ENCODE data around the gene ZFHX3. TPM values are rescaled to one million over a fixed set of nuclear protein-coding genes. Genes with fewer than 3 reads are reported as not detected.

The ZFHX3 gene
- total RNA-seq, 2 experiments from 2014 or later: 0.63 to 0.64 TPM

GRCh38 chr16:72921620-72922019 lies 126.3 kb downstream of the ZFHX3 start:
- ChIA-PET POLR2A (no interaction called here), CTCF (no interaction called here)
- no peak overlapping the region for H3K27ac Mint-ChIP-seq

GRCh38 chr16:72921106-72921505 lies 126.8 kb downstream of the ZFHX3 start:
- no peaks in the 10 kb centered on the region for H3K36me3 ChIP-seq (ENCODE audit: insufficient read depth, low read length)
- no peaks in the 10 kb centered on the region for H3K9me3 Mint-ChIP-seq
- intact Hi-C loops (cut with DNase I, micrococcal nuclease): no loop called here
- peak in 1 of 14 experiments; percentile 30 for DNase-seq
- H3K4me3 Mint-ChIP-seq: no peak overlapping the region
- TF ChIP-seq, protein P1, sequence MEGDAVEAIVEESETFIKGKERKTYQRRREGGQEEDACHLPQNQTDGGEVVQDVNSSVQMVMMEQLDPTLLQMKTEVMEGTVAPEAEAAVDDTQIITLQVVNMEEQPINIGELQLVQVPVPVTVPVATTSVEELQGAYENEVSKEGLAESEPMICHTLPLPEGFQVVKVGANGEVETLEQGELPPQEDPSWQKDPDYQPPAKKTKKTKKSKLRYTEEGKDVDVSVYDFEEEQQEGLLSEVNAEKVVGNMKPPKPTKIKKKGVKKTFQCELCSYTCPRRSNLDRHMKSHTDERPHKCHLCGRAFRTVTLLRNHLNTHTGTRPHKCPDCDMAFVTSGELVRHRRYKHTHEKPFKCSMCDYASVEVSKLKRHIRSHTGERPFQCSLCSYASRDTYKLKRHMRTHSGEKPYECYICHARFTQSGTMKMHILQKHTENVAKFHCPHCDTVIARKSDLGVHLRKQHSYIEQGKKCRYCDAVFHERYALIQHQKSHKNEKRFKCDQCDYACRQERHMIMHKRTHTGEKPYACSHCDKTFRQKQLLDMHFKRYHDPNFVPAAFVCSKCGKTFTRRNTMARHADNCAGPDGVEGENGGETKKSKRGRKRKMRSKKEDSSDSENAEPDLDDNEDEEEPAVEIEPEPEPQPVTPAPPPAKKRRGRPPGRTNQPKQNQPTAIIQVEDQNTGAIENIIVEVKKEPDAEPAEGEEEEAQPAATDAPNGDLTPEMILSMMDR (IDR thresholded peaks at IDR 0.05): no peak
- peaks cover 7% of the 10 kb centered on the region for H3K4me1 Mint-ChIP-seq (ENCODE audit: low read depth)
- no peaks in the 10 kb centered on the region for H3K4me1 ChIP-seq (ENCODE audit: insufficient read depth, low read length)
- ChIA-PET CTCF (no interaction called here), POLR2A (no interaction called here)
- H3K4me3 ChIP-seq (ENCODE audit: low read length): peak overlapping the region; percentile 5
- peaks cover 0 to 5% of the 10 kb centered on the region in 2 experiments for H3K9me3 ChIP-seq (ENCODE audit: control insufficient read depth in 1 of 2, insufficient read depth in 1 of 2, low read length in 2 of 2)
- no peak overlapping the region for H3K27ac Mint-ChIP-seq
- no peaks in the 10 kb centered on the region for H3K27me3 ChIP-seq (ENCODE audit: control insufficient read depth in 1 of 2, insufficient read depth in 2 of 2, low read length in 2 of 2)
- H3K27me3 Mint-ChIP-seq: no peaks in the 10 kb centered on the region
- no peak overlapping the region for H3K27ac ChIP-seq (ENCODE audit: low read depth in 1 of 2, low read length in 2 of 2)
- H3K36me3 Mint-ChIP-seq (ENCODE audit: low read depth): no peaks in the 10 kb centered on the region
- no peak for ATAC-seq (ENCODE audit: poor library complexity)

More at GRCh38 chr16:72921620-72922019, 126.3 kb downstream of the ZFHX3 start:
- no peak overlapping the region for H3K4me3 ChIP-seq (ENCODE audit: low read length)
- no peaks in the 10 kb centered on the region for H3K9me3 Mint-ChIP-seq
- no peaks in the 10 kb centered on the region for H3K27me3 ChIP-seq (ENCODE audit: control insufficient read depth in 1 of 2, insufficient read depth in 2 of 2, low read length in 2 of 2)
- H3K4me3 Mint-ChIP-seq: no peak overlapping the region
- H3K36me3 Mint-ChIP-seq (ENCODE audit: low read depth): no peaks in the 10 kb centered on the region
- peaks cover 0 to 5% of the 10 kb centered on the region in 2 experiments for H3K9me3 ChIP-seq (ENCODE audit: control insufficient read depth in 1 of 2, insufficient read depth in 1 of 2, low read length in 2 of 2)
- DNase-seq: no peak
- ATAC-seq (ENCODE audit: poor library complexity): no peak
- no peak overlapping the region for H3K27ac ChIP-seq (ENCODE audit: low read depth in 1 of 2, low read length in 2 of 2)
- H3K36me3 ChIP-seq (ENCODE audit: insufficient read depth, low read length): no peaks in the 10 kb centered on the region
- peaks cover 7% of the 10 kb centered on the region for H3K4me1 Mint-ChIP-seq (ENCODE audit: low read depth)
- TF ChIP-seq, protein P1 (IDR thresholded peaks at IDR 0.05): no peak
- H3K27me3 Mint-ChIP-seq: no peaks in the 10 kb centered on the region
- no peaks in the 10 kb centered on the region for H3K4me1 ChIP-seq (ENCODE audit: insufficient read depth, low read length)
- intact Hi-C loops (cut with DNase I, micrococcal nuclease): no loop called here

- H3K36me3 ChIP-seq (ENCODE audit: insufficient read depth, low read length): no peaks in the 10 kb centered on the region
- ATAC-seq (ENCODE audit: poor library complexity) (no peak), DNase-seq (no peak)
- Mint-ChIP-seq H3K4me3 (no peak overlapping the region), H3K4me1 (ENCODE audit: low read depth) (peaks cover 7% of the 10 kb centered on the region), H3K9me3 (no peaks in the 10 kb centered on the region), H3K27me3 (no peaks in the 10 kb centered on the region), H3K36me3 (ENCODE audit: low read depth) (no peaks in the 10 kb centered on the region), H3K27ac (no peak overlapping the region)
- TF ChIP-seq, protein P1 (IDR thresholded peaks at IDR 0.05): no peak
- peaks cover 0 to 5% of the 10 kb centered on the region in 2 experiments for H3K9me3 ChIP-seq (ENCODE audit: control insufficient read depth in 1 of 2, insufficient read depth in 1 of 2, low read length in 2 of 2)
- POLR2A ChIA-PET: no interaction called here
- intact Hi-C loops (cut with DNase I, micrococcal nuclease): no loop called here
- no peaks in the 10 kb centered on the region for H3K4me1 ChIP-seq (ENCODE audit: insufficient read depth, low read length)
- CTCF ChIA-PET: no interaction called here
- H3K27me3 ChIP-seq (ENCODE audit: control insufficient read depth in 1 of 2, insufficient read depth in 2 of 2, low read length in 2 of 2): no peaks in the 10 kb centered on the region
- no peak overlapping the region for H3K4me3 ChIP-seq (ENCODE audit: low read length)
- H3K27ac ChIP-seq (ENCODE audit: low read depth in 1 of 2, low read length in 2 of 2): no peak overlapping the region
Measured at GRCh38 chr16:72917051-72917450, 130.9 kb downstream of the ZFHX3 start.

Measured in CD4-positive, alpha-beta T cell (primary cell).